Activated CD4-positive, alpha-beta T cell treated with anti-CD3 and anti-CD28 coated beads for 36 hours (primary cell): ENCODE measurements around the gene OCEL1. TPM values are rescaled to one million over a fixed set of nuclear protein-coding genes. Genes with fewer than 3 reads are reported as not detected.
A peak's percentile ranks its signal among the peaks of the same experiment; 100 is the strongest.

ENCODE experiments used
- ATAC-seq: fragments of 200-7000 bp; cut with Tn5 transposase; one replicate; pipeline ENCODE4 v1.10.0; 2021; ENCODE audit warnings: mild to moderate bottlenecking, moderate library complexity
- CTCF ChIA-PET: fragments of 350-600 bp; sonication (Branson Sonifier 250); formaldehyde crosslinking; loops from one replicate; lab custom pipeline; 2021; ENCODE audit warnings: antibody characterized with exemption; lab: Charles Lee
- POLR2A ChIA-PET: fragments of 350-600 bp; sonication (Branson Sonifier 250); formaldehyde crosslinking; loops from one replicate; lab custom pipeline; 2021; ENCODE audit warnings: antibody characterized with exemption, inconsistent platforms; lab: Charles Lee
- DNase-seq: peaks from one replicate; pipeline ENCODE4 v3.0.0-alpha.2; 2020
- H3K27ac Mint-ChIP-seq: one replicate; pipeline ENCODE4 v1.8.0; 2021; ENCODE audit warnings: mixed read lengths
- H3K27me3 Mint-ChIP-seq: one replicate; pipeline ENCODE4 v1.8.0; 2021; ENCODE audit warnings: mixed read lengths
- H3K36me3 Mint-ChIP-seq: one replicate; pipeline ENCODE4 v1.8.0; 2021; ENCODE audit warnings: low read depth, mixed read lengths
- H3K4me1 Mint-ChIP-seq: one replicate; pipeline ENCODE4 v1.8.0; 2021; ENCODE audit warnings: mixed read lengths
- H3K4me3 Mint-ChIP-seq: one replicate; pipeline ENCODE4 v1.8.0; 2021; ENCODE audit warnings: mild to moderate bottlenecking, moderate library complexity, mixed read lengths
- H3K9me3 Mint-ChIP-seq: one replicate; pipeline ENCODE4 v1.8.0; 2021; ENCODE audit warnings: low read depth, mixed read lengths
- intact Hi-C, 2 experiments: fragments of 100-400 bp; cut with DNase I in 1 of 2; cut with micrococcal nuclease in 1 of 2; formaldehyde crosslinking; loops; one replicate each; pipeline versions ENCODE4 v1.14.2 to v1.15.1; 2022 to 2024; cut with DNase I, micrococcal nuclease
- total RNA-seq, 2 experiments: library from RNA; stranded (reverse); gene quantifications; one replicate each; pipeline ENCODE4 v1.2.3, GENCODE V29; 2021

Gene OCEL1
- total RNA-seq, 2 experiments from 2014 or later, result 10.9 to 11.7 TPM

DNA sequence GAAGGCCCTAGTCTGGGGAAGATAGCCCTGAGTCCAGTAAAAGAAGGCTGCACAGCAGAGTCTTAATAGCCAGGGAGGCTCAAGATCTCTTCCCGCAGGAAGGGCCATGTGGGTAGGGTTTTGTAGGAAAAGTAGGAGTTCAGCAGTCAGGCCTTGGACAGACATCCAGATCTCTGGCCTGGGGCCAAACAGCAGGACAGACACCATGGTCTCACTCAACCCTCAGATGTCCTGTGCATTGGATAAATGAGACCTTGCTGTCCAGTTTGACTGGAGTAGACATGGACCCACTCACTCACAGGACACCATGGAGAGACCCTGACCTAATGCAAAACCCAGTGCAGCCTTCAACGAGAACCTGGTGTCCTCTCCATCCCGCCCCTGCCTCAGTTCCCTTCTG, 3.9 kb downstream of the OCEL1 start:
- Mint-ChIP-seq H3K9me3 (no peaks in the 10 kb centered on the region), H3K4me1 (peaks cover 16% of the 10 kb centered on the region), H3K27me3 (no peaks in the 10 kb centered on the region), H3K27ac (no peak overlapping the region), H3K36me3 (peaks cover 9% of the 10 kb centered on the region), H3K4me3 (no peak overlapping the region)
- intact Hi-C loops, result loop anchor here in 1 of 2 experiments (5.0 kb wide), 1 partner anchor 758 kb away; the partner anchor contains the start of gene EPS15L1
- POLR2A ChIA-PET, result no interaction called here
- CTCF ChIA-PET, result no interaction called here
- no peak for ATAC-seq
- DNase-seq, result no peak

DNA sequence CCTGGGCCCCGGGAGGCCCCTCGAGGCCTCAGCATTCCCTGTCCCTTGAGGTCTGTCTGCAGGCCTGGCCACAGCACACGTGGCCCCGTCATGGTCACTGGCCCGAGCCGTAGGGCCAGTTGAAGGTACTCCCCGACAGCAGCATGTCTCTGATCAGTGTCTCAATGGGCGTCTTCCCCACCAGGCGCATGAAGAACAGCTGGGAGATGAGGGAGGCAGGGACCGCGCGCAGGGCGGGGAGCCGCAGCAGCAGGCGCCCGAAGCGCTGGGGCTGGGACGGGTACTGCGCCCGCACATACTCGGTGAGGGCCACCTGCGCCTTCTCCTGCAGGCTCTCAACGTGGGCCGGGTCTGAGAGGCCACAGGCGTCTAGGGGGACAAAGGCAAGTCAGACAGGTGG, 6.2 kb downstream of the OCEL1 start:
- no peak for ATAC-seq
- ChIA-PET POLR2A (no interaction called here), CTCF (interaction anchor here (0.7 kb wide), 1 partner anchor 16 kb away, joined by 5 read pairs; no protein-coding TSS in a partner anchor)
- Mint-ChIP-seq H3K27me3 (no peaks in the 10 kb centered on the region), H3K9me3 (no peaks in the 10 kb centered on the region), H3K27ac (no peak overlapping the region), H3K36me3 (peaks cover 9% of the 10 kb centered on the region), H3K4me3 (no peak overlapping the region), H3K4me1 (peaks cover 9% of the 10 kb centered on the region)
- no peak for DNase-seq
- intact Hi-C loops, result no loop called here

DNA sequence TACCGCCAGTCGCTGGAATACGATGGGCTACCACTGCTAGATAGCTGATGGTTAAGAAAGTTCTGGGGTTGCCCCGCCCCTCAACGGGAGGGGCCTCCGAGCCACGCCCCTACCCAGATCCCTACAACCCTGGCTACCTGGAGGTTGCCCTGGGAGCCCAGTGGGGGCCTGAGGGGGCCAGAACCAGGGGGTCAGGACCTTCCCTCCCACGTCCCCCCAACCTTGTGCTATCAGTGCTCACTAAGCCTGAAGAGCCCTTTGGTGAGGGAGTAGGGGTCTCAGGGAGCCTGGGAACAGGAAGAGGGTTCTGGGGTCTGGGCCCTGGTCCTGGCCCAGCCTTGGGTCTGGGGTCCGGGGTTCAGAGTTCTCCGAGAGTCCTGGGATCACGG, 8.9 kb downstream of the OCEL1 start:
- H3K4me3 Mint-ChIP-seq, result peak overlapping the region; percentile 79
- CTCF ChIA-PET, result interaction anchor here (0.6 to 2.1 kb wide), 8 partner anchors 14 to 231 kb away, joined by 3 to 11 read pairs (median 4); partner anchors contain the start of genes BABAM1 and USE1
- no peaks in the 10 kb centered on the region for H3K9me3 Mint-ChIP-seq
- no peaks in the 10 kb centered on the region for H3K27me3 Mint-ChIP-seq
- DNase-seq, result peak; percentile 85
- intact Hi-C loops, result loop anchor here (1.0 to 2.0 kb wide), 7 partner anchors 9 to 338 kb away; partner anchors contain the start of genes OCEL1 (in 2 of the 2), BABAM1 (in 1 of the 2), HAUS8 (in 1 of the 2) and MYO9B (in 1 of the 2)
- POLR2A ChIA-PET, result interaction anchor here (0.5 to 0.6 kb wide), 2 partner anchors 12 to 185 kb away, joined by 3 to 5 read pairs; partner anchors contain the start of gene MVB12A
- H3K36me3 Mint-ChIP-seq, result peaks cover 6% of the 10 kb centered on the region
- peaks cover 9% of the 10 kb centered on the region for H3K4me1 Mint-ChIP-seq
- ATAC-seq, result peak; percentile 84
- H3K27ac Mint-ChIP-seq, result peak overlapping the region; percentile 65

DNA sequence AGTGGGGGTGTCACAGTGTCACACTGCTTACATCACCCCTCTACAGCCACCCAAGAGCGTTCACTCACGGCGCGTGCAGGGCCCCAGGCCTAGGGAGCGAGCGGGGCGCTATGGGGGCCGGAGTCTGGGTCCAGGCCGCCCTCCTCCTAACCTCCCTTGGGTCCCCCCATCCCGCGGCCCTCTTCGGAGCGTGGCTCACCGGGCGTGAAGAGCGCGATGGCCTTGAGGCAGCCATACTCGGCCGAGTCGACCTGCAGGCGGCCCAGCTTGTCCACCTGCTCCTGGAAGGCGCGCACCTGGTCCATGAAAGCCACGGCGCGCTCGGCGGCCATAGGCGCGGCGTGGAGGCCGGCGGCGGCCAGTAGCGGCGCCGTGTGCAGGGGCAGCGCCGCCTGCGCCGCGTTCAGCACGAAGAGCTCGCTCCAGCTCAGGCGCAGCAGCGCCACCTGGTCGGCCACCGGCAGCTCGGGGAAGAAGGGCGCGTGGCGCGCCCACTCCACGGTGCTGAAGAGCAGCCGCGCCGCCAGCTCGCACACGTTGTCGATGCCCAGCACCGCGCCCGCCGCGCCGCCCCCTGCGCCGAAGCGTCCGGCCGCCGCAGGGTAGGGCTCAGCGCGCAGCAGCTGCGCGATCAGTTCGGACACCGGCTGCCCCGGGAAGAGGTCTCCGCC, 9.4 kb downstream of the OCEL1 start:
- peaks cover 6% of the 10 kb centered on the region for H3K36me3 Mint-ChIP-seq
- POLR2A ChIA-PET, result interaction anchor here (0.5 to 1.1 kb wide), 7 partner anchors 8 to 184 kb away, joined by 3 to 5 read pairs (median 3); partner anchors contain the start of genes MVB12A, OCEL1 and USE1
- peak; percentile 85 for ATAC-seq
- peak overlapping the region; percentile 65 for H3K27ac Mint-ChIP-seq
- DNase-seq, result peak; percentile 87
- H3K4me1 Mint-ChIP-seq, result peaks cover 9% of the 10 kb centered on the region
- intact Hi-C loops, result loop anchor here (1.0 to 2.0 kb wide), 7 partner anchors 9 to 339 kb away; partner anchors contain the start of genes OCEL1 (in 2 of the 2), BABAM1 (in 1 of the 2), HAUS8 (in 1 of the 2) and MYO9B (in 1 of the 2)
- CTCF ChIA-PET, result interaction anchor here (0.6 to 2.1 kb wide), 10 partner anchors 14 to 33 kb away, joined by 3 to 11 read pairs (median 3); partner anchors contain the start of genes BABAM1, USE1 and USHBP1
- H3K27me3 Mint-ChIP-seq, result no peaks in the 10 kb centered on the region
- H3K4me3 Mint-ChIP-seq, result peak overlapping the region; percentile 79
- H3K9me3 Mint-ChIP-seq, result no peaks in the 10 kb centered on the region

DNA sequence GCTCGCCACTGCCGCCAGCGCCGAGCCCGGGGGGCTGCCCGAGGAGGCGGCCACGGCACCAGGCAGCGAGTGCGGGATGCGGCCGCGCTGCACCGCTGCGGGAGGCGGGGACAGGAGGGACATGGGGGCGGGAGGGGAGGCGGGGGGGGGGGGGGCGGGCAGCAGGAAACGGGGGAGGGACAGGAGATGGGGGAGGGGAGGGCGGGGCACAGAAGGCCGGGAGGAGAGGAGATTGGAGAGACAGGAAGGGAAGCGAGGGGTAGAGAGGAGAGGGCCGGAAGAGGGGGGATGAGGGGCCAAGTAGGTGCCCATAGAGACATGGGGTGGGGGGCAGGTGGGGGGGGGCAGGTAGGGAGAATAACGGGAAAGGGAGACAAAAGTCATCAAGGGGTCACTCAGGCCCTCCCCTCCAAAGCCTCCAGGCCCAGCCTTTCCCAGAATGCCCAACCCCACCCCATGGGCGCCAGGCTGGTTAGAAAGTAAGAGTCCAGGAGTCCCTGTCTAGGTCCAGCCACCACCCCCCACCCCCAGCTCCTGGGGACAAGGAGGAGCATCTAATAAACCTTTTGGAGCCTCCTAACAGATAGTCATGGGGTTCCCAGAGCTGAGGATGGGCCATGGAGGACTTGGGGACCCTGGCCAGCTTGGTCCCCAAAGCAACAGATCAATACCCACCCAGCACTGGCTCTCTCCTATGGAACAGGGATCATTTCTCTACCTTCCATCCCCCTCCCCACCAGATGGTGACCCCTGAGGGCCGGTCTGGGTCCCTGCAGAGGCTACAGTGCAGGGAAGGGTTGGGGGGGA, 10.1 kb downstream of the OCEL1 start:
- Mint-ChIP-seq H3K27me3 (no peaks in the 10 kb centered on the region), H3K27ac (no peak overlapping the region), H3K9me3 (no peaks in the 10 kb centered on the region), H3K4me1 (peaks cover 9% of the 10 kb centered on the region), H3K36me3 (peaks cover 6% of the 10 kb centered on the region), H3K4me3 (peak overlapping the region; percentile 79)
- ChIA-PET CTCF (interaction anchor here (0.6 to 2.1 kb wide), 10 partner anchors 13 to 32 kb away, joined by 3 to 11 read pairs (median 3); partner anchors contain the start of genes BABAM1, USE1 and USHBP1), POLR2A (interaction anchor here (0.6 to 1.1 kb wide), 5 partner anchors 9 to 26 kb away, joined by 3 read pairs; partner anchors contain the start of genes OCEL1 and USE1)
- ATAC-seq (peak; percentile 21), DNase-seq (peak; percentile 56)
- intact Hi-C loops, result loop anchor here (1.0 to 2.0 kb wide), 7 partner anchors 10 to 339 kb away; partner anchors contain the start of genes OCEL1 (in 2 of the 2), BABAM1 (in 1 of the 2), HAUS8 (in 1 of the 2) and MYO9B (in 1 of the 2)

- H3K4me3 Mint-ChIP-seq, result no peak overlapping the region
- H3K36me3 Mint-ChIP-seq, result peaks cover 6% of the 10 kb centered on the region
- no peak overlapping the region for H3K27ac Mint-ChIP-seq
- CTCF ChIA-PET, result interaction anchor here (1.0 to 1.4 kb wide), 2 partner anchors 21 to 419 kb away, joined by 3 read pairs; no protein-coding TSS in a partner anchor
- no peaks in the 10 kb centered on the region for H3K27me3 Mint-ChIP-seq
- DNase-seq, result no peak
- H3K9me3 Mint-ChIP-seq, result no peaks in the 10 kb centered on the region
- intact Hi-C loops, result no loop called here
- H3K4me1 Mint-ChIP-seq, result peaks cover 9% of the 10 kb centered on the region
- no peak for ATAC-seq
- POLR2A ChIA-PET, result no interaction called here
Observed at GRCh38 chr19:17236811-17237543, 11.0 kb downstream of the OCEL1 start.

DNA sequence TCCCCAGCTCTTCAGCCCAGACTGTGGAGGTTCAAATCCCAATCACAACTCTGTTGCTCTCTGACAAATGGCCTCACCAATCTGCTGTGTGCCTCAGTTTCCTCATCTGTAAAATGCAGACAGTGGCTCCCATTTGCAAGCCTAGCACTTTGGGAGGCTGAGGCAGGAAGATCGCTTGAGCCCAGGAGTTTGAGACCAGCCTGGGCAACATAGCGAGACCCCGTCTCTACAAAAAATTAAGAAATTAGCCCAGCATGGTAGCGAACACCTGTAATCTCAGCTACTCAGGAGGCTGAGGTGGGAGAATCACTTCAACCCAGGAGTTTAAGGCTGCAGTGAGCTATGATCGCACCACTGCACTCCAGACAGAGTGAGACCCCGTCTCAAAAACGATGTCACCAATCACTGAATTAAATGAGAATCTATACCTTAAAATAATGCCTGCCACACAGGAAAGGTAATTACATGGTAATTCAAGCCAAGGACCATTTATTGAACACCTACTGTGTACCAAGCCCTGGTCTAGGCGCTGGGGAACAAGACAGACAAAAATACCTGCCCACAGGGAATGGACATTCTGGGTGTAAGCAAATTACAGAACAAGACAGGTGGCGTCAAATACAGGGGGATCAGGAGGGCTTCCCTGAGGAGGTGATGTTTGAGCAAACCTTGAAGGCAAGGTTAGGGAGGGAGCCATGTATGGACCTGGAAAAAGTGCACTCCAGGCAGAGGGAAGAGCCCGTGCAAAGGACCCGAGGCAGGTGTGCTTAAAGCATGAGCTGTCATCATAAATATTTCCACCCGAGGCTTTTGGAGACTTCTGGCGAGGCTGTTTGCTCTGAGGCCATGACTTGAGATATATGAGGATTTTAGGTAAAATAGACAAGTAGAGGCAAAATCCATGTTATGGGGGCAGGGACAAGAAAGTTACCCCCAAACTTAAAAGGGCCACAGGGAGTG, 12.0 kb downstream of the OCEL1 start:
- ChIA-PET POLR2A (no interaction called here), CTCF (interaction anchor here (1.0 to 1.4 kb wide), 2 partner anchors 20 to 420 kb away, joined by 3 read pairs; no protein-coding TSS in a partner anchor)
- Mint-ChIP-seq H3K4me1 (peaks cover 9% of the 10 kb centered on the region), H3K36me3 (peaks cover 5% of the 10 kb centered on the region), H3K9me3 (no peaks in the 10 kb centered on the region), H3K4me3 (no peak overlapping the region), H3K27ac (no peak overlapping the region), H3K27me3 (no peaks in the 10 kb centered on the region)
- no peak for DNase-seq
- intact Hi-C loops, result no loop called here
- no peak for ATAC-seq

DNA sequence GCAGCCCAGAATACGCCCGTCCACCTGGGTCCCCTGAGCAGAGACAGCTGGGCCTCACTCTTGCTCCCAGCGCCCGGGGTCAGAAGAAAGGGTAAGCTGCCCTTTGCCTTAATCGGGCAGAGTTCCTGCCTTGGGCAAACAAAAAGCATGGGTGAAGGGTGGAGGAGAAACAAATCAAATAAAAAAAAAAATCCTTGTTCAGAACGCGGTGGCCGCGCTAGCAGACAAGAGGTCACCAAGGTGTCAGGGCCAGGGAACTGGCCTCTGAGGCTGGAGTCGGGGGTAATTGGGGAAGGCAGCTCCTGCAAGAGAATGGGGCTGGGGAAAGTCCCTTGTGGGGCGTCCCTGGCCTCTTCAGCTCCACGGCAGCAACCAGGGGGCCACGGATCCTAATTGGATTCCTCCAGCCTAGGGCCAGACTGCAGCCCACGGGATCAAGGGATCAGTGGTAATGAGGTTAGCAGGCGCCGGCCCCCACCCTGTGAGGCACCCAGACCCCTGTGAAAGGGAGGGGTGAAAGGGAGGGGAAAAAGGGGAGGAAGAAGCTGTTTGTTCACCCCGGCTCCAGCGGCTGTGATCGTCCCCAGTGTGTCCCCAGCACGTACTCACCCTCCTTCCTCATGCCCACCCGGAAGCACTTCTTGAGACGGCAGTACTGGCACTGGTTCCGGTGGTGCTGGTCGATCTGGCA, 14.2 kb downstream of the OCEL1 start:
- ATAC-seq (no peak), DNase-seq (no peak)
- no peaks in the 10 kb centered on the region for H3K9me3 Mint-ChIP-seq
- no peaks in the 10 kb centered on the region for H3K27me3 Mint-ChIP-seq
- CTCF ChIA-PET, result interaction anchor here (0.6 kb wide), 1 partner anchor 708 kb away, joined by 3 read pairs; no protein-coding TSS in a partner anchor
- no peaks in the 10 kb centered on the region for H3K4me1 Mint-ChIP-seq
- no peak overlapping the region for H3K4me3 Mint-ChIP-seq
- intact Hi-C loops, result no loop called here
- POLR2A ChIA-PET, result no interaction called here
- H3K36me3 Mint-ChIP-seq, result no peaks in the 10 kb centered on the region
- H3K27ac Mint-ChIP-seq, result no peak overlapping the region

DNA sequence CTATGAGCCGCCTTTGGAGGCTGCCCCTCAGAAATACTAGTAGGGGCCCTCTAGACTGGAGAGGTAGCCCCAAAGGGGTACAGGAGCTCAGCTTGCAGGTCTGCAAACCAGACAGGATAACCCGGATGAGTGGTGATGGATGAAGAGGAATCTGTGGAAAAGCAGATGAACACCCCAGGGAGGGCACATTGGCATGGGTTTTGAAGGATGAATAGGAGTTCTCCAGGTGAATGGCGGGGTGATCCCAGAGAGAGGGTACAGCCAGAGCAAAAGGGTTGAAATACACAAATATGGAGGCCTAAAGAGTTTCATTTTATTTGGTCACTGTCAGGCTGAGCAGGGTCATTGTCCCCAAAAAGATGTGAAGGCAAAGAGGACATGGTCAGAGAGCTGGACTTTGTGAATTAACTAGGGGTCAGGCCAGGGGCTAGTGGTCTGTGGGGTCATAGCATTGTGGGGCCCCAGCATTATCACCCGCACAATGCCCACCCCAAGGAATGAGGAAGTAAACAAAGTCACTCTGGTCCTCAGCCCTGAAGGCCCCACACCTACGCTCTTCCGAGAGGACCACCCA, 14.9 kb downstream of the OCEL1 start:
- ChIA-PET CTCF (interaction anchor here (0.6 to 2.5 kb wide), 2 partner anchors 19 to 707 kb away, joined by 3 to 8 read pairs; no protein-coding TSS in a partner anchor), POLR2A (no interaction called here)
- H3K27me3 Mint-ChIP-seq, result no peaks in the 10 kb centered on the region

More for the DNA sequence above, 14.9 kb downstream of the OCEL1 start:
- Mint-ChIP-seq H3K9me3 (no peaks in the 10 kb centered on the region), H3K27ac (no peak overlapping the region), H3K4me1 (no peaks in the 10 kb centered on the region), H3K36me3 (no peaks in the 10 kb centered on the region), H3K4me3 (no peak overlapping the region)
- no peak for ATAC-seq
- DNase-seq, result no peak
- intact Hi-C loops, result no loop called here
